Kidney epithelial cell (primary cell): ENCODE data around the gene SFI1. TPM values are rescaled to one million over a fixed set of nuclear protein-coding genes. Genes with fewer than 3 reads are reported as not detected.

Source experiments
- DNase-seq: peaks from one replicate; pipeline ENCODE4 v3.0.0-alpha.2; 2010; ENCODE audit warnings: low read depth
- H3K27me3 ChIP-seq: 2 replicates; pipeline ENCODE4 v1.6.0; 2011; ENCODE audit warnings: low read length; ENCODE audit not compliant: control insufficient read depth, insufficient read depth
- H3K36me3 ChIP-seq: 2 replicates; pipeline ENCODE4 v1.5.1; 2011; ENCODE audit warnings: low read length; ENCODE audit not compliant: control insufficient read depth, insufficient read depth
- H3K4me3 ChIP-seq: 2 replicates; pipeline ENCODE4 v1.5.1; 2011; ENCODE audit warnings: low read depth, mild to moderate bottlenecking, control low read depth, low read length
- CTCF ChIP-seq: IDR thresholded peaks from 2 replicates; pipeline ENCODE4 v1.5.1; 2011; ENCODE audit warnings: mild to moderate bottlenecking, moderate library complexity, low read length, control low read depth, inconsistent platforms; ENCODE audit not compliant: insufficient read depth, poor library complexity, severe bottlenecking
- total RNA-seq: library from RNA; depleted of rRNA; stranded (reverse); fragments of >200 nt; gene quantifications from 2 replicates; pipeline ENCODE4 v1.2.3, GENCODE V29; 2015

SFI1 gene
- total RNA-seq, 1 donor from 2014 or later, result 13.2 TPM

DNA sequence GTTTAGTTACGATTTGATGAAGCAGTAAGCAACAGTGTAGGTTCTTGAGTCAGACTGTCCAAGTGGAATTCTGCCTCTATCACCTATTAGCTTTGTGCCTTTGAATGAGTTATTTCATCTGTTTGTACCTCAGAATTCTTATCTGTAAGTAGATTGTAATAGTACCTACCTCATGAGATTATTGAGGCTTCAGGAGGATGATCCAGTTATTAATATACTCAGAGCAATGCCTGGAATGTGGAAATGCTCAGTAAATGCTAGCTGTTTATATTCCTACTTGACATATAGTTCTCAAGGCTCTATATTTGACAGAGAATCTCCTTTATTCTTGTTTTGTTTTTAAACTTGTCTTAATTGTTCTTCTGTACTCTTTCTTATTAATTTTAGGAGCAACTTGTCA lies 70.1 kb downstream of the SFI1 start:
- DNase-seq, result no peak
- no peak for TF ChIP-seq CTCF
- no peak overlapping the region for H3K4me3 ChIP-seq
- H3K36me3 ChIP-seq, result no peaks in the 10 kb centered on the region
- no peaks in the 10 kb centered on the region for H3K27me3 ChIP-seq

GRCh38 chr22:31567196-31567595 lies 70.9 kb downstream of the SFI1 start:
- DNase-seq, result no peak
- Histone ChIP-seq H3K36me3 (no peaks in the 10 kb centered on the region), H3K4me3 (no peak overlapping the region), H3K27me3 (no peaks in the 10 kb centered on the region)
- TF ChIP-seq CTCF, result no peak

DNA sequence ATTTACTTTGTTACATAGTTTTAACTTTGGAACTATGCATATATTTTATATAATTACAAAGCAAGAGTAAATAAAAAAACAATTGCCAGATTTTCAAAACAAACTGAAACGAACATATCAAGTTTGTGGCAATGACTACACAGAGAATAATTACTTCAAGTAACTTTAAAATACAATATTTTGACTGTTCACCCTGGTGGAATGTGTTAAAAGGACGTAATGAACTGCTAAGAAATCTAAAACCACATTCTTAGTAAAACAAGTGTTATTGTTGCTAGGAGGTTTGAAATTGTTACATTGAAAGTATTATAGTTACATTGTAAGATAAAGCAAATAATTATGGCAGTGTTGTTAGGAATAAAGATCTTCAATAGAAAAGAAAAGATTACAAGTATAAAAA lies 71.4 kb downstream of the SFI1 start:
- TF ChIP-seq CTCF, result no peak

GRCh38 chr22:31569126-31569525 lies 72.8 kb downstream of the SFI1 start:
- no peaks in the 10 kb centered on the region for H3K36me3 ChIP-seq
- no peak for DNase-seq

More for the DNA sequence above, 71.4 kb downstream of the SFI1 start:
- no peaks in the 10 kb centered on the region for H3K36me3 ChIP-seq
- no peak for DNase-seq
- H3K27me3 ChIP-seq, result no peaks in the 10 kb centered on the region
- no peak overlapping the region for H3K4me3 ChIP-seq

DNA sequence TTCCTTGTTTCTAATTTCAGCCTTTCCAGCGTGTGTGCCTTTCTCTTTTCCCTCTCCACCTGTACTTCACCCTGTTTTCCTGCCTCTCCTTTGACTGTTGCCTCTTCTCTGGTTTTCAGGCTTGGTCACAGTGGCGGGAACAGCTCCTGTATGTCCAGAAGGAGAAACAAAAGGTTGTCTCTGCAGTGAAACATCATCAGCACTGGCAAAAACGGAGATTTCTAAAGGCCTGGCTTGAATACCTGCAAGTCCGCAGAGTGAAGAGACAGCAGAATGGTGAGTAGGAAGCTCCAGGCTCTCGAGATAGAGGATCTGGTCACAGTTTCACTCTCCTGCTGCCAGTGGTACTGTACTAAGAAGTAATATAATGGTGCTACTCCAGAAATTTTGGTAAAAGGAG lies 76.6 kb downstream of the SFI1 start:
- no peak for DNase-seq
- TF ChIP-seq CTCF, result no peak
- no peaks in the 10 kb centered on the region for H3K36me3 ChIP-seq
- H3K27me3 ChIP-seq, result no peaks in the 10 kb centered on the region
- H3K4me3 ChIP-seq, result no peak overlapping the region

More at GRCh38 chr22:31569126-31569525, 72.8 kb downstream of the SFI1 start:
- Histone ChIP-seq H3K4me3 (no peak overlapping the region), H3K27me3 (no peaks in the 10 kb centered on the region)
- TF ChIP-seq CTCF, result no peak

DNA sequence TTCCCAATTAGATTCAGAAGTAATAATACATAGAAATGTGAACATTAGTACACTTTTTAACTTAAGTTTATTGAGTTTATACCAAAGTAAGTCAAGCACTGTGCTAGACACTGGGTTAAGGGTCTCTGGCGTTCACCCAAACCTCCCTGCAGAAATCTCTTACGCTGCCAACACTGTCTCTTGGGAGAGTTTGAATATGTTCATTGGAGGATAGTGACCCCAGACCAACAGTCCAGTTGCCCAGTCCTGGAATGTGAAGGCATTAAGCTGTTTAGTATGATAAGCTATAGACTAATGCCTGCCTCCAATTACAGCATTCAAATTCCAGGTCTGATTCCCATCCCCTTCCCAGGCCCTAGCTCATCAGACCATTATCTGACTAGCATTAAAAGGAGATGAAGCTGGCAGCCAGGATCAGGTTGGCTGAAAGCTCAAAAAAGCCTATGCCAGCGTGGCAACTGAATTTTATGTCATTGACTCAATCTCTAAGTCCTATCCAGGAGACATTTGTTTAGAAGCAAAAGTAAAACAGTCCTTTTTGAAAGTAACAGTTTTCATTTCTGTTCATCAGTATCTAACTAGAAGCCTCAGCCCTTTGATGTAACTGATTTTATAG lies 77.8 kb downstream of the SFI1 start:
- no peak overlapping the region for H3K4me3 ChIP-seq
- H3K27me3 ChIP-seq, result no peaks in the 10 kb centered on the region
- no peaks in the 10 kb centered on the region for H3K36me3 ChIP-seq
- no peak for TF ChIP-seq CTCF
- no peak for DNase-seq
